Measurements from ENCODE around the gene FRMD1. TPM values are rescaled to one million over a fixed set of nuclear protein-coding genes. Genes with fewer than 3 reads are reported as not detected.
A peak's percentile ranks its signal among the peaks of the same experiment; 100 is the strongest.

FRMD1 gene
- total and polyA plus RNA-seq, 2 of the 8 experiments (the other 6 are each of a cell fraction or from before 2014, with no cell fraction given): 0.36 TPM; not detected in 1

GRCh38 chr6:168128006-168128630, 49.1 kb upstream of the FRMD1 start:
- H2AK5ac ChIP-seq (ENCODE audit: low read depth, low read length): no peak overlapping the region
- ChIA-PET CTCF (ENCODE audit: partially characterized antibody) (interaction anchor here (1.4 to 8.2 kb wide), 2 partner anchors 10 to 68 kb away, joined by 5 to 54 read pairs; no protein-coding TSS in a partner anchor), POLR2A (ENCODE audit: partially characterized antibody) (no interaction called here)
- DNase-seq (ENCODE audit: low read depth in 1 of 2, low spot score in 2 of 2): peak in 1 of 2 experiments; percentile 36
- H3K9me3 ChIP-seq (ENCODE audit: insufficient read depth in 2 of 2, low read depth in 1 of 2, low read length in 1 of 2): no peaks in the 10 kb centered on the region
- no peaks in the 10 kb centered on the region for H3K36me3 ChIP-seq (ENCODE audit: control insufficient read depth in 2 of 4, insufficient read depth in 4 of 4, low read length in 3 of 4)
- FAIRE-seq: no peak
- no peak overlapping the region for H2BK20ac ChIP-seq (ENCODE audit: low read length)
- no peak for TF ChIP-seq SAP30 (IDR thresholded peaks at IDR 0.05; ENCODE audit: insufficient read depth, insufficient replicate concordance, low read length)
- TF ChIP-seq SIX5 (IDR thresholded peaks at IDR 0.05; ENCODE audit: low read depth, low read length): no peak
- TF ChIP-seq POLR2AphosphoS5 (IDR thresholded peaks at IDR 0.05; ENCODE audit: low read depth, low read length): no peak
- no peak for TF ChIP-seq HDAC2 (IDR thresholded peaks at IDR 0.05; ENCODE audit: borderline replicate concordance in 1 of 2, low read depth in 2 of 2, low read length in 2 of 2)
- no peak for TF ChIP-seq SRF (IDR thresholded peaks at IDR 0.05; ENCODE audit: low read depth, low read length)
- TF ChIP-seq YY1 (IDR thresholded peaks at IDR 0.05; ENCODE audit: low read depth, low read length): no peak
- TF ChIP-seq ZNF274 (IDR thresholded peaks at IDR 0.05; ENCODE audit: borderline replicate concordance, extremely low read depth, low read length): no peak
- no peak for TF ChIP-seq RXRA (IDR thresholded peaks at IDR 0.05; ENCODE audit: insufficient read depth, low read depth, low read length)
- no peak for TF ChIP-seq SIN3A (conservative IDR thresholded peaks at IDR 0.05 in 1 of 2, IDR thresholded peaks at IDR 0.05 in 1 of 2; ENCODE audit: low read depth in 1 of 2, low read length in 2 of 2)
- TF ChIP-seq HDAC6 (IDR thresholded peaks at IDR 0.05; ENCODE audit: low read depth, low read length): no peak
- TF ChIP-seq RAD21 (IDR thresholded peaks at IDR 0.05 in 1 of 2, conservative IDR thresholded peaks at IDR 0.05 in 1 of 2; ENCODE audit: low read depth in 2 of 2, low read length in 2 of 2): no peak
- TF ChIP-seq KDM5A (IDR thresholded peaks at IDR 0.05; ENCODE audit: low read length): no peak
- no peak overlapping the region for H2BK15ac ChIP-seq (ENCODE audit: low read length)
- H2BK5ac ChIP-seq (ENCODE audit: low read depth, low read length): no peak overlapping the region
- no peak overlapping the region for H3K4me3 ChIP-seq (ENCODE audit: extremely low read depth in 1 of 4, insufficient read depth in 2 of 4, low read depth in 3 of 4, low read length in 4 of 4)
- H2AFZ ChIP-seq (ENCODE audit: low read length): no peak overlapping the region
- H3K18ac ChIP-seq (ENCODE audit: extremely low read depth, low read length): no peak overlapping the region
- no peak overlapping the region for H2BK120ac ChIP-seq (replicated peaks; ENCODE audit: low read depth, low read length)
- no peak overlapping the region for H4K91ac ChIP-seq (replicated peaks; ENCODE audit: insufficient read length, low read length)
- H3K79me1 ChIP-seq (ENCODE audit: low read depth, low read length): no peaks in the 10 kb centered on the region
- no peaks in the 10 kb centered on the region for H3K23me2 ChIP-seq (ENCODE audit: low read depth, low read length)
- H4K5ac ChIP-seq (ENCODE audit: insufficient read length, low read depth, low read length): no peak overlapping the region
- H3K27ac ChIP-seq (ENCODE audit: low read depth, low read length): no peak overlapping the region
- no peak overlapping the region for H3K56ac ChIP-seq (replicated peaks; ENCODE audit: insufficient read length, low read depth, low read length)
- H3K14ac ChIP-seq (ENCODE audit: insufficient read length): no peak overlapping the region
- no peak overlapping the region for H3K4ac ChIP-seq (replicated peaks; ENCODE audit: insufficient read length, low read depth, low read length)
- H3K27me3 ChIP-seq (replicated peaks in 1 of 4; ENCODE audit: control insufficient read depth in 3 of 4, extremely low read depth in 1 of 4, insufficient read depth in 3 of 4, low read length in 3 of 4): peaks cover 0 to 10% (median 8%) of the 10 kb centered on the region in 4 experiments; a peak in 4 of 7 replicates
- H4K8ac ChIP-seq (ENCODE audit: extremely low read depth, insufficient read depth, low read length): no peak overlapping the region
- 93% methylated on average over 19 of the region's 19 CpGs; no CpG with 5 or more reads in 1 of the 2 experiments for WGBS, 2 experiments (ENCODE audit: extremely low coverage in 1 of 2, insufficient coverage in 1 of 2, insufficient read length in 1 of 2, insufficient replicate concordance in 2 of 2, low coverage in 1 of 2, low lambda C conversion rate in 2 of 2, missing lambda C conversion rate in 1 of 2)
- no peaks in the 10 kb centered on the region for H3K79me2 ChIP-seq (ENCODE audit: control insufficient read depth in 1 of 2, insufficient read depth in 2 of 2, low read length in 2 of 2)
- H4K20me1 ChIP-seq (replicated peaks in 1 of 2; ENCODE audit: control insufficient read depth in 1 of 2, insufficient read depth in 2 of 2, low read length in 2 of 2): no peaks in the 10 kb centered on the region
- H3K4me2 ChIP-seq (ENCODE audit: insufficient read depth in 1 of 2, low read depth in 2 of 2, low read length in 2 of 2): no peak overlapping the region
- no peak overlapping the region for H3K9ac ChIP-seq (replicated peaks in 1 of 4; ENCODE audit: extremely low read depth in 1 of 4, low read depth in 3 of 4, low read length in 3 of 4)
- no peak overlapping the region for H2BK12ac ChIP-seq (ENCODE audit: low read depth, low read length)
- H3K4me1 ChIP-seq (replicated peaks in 1 of 4; ENCODE audit: control insufficient read depth in 3 of 4, insufficient read depth in 4 of 4, low read length in 3 of 4): peaks cover 7 to 16% (median 12%) of the 10 kb centered on the region in 4 experiments
- no peak overlapping the region for H3K23ac ChIP-seq (ENCODE audit: insufficient read length)
